K562 (cell line): Measurements from ENCODE around the gene RHBDF2. TPM values are rescaled to one million over a fixed set of nuclear protein-coding genes. Genes with fewer than 3 reads are reported as not detected.

ENCODE experiments used
- CREB1 ChIP-seq, 2 experiments: sonication (generic) in 1 of 2; formaldehyde crosslinking in 1 of 2; IDR thresholded peaks; 2 replicates each; pipeline versions ENCODE4 v1.6.1 to v1.8.0; 2012 to 2022; ENCODE audit warnings: inconsistent platforms in 1 of 2, mild to moderate bottlenecking in 1 of 2, missing genetic modification reagents in 1 of 2, moderate library complexity in 1 of 2
- ESRRB ChIP-seq: fragments of 250-450 bp; sonication (Bioruptor Pico); IDR thresholded peaks from 2 replicates; pipeline ENCODE4 v1.5.0; 2020; ENCODE audit warnings: mild to moderate bottlenecking, moderate library complexity, borderline replicate concordance
- ETS2 ChIP-seq: IDR thresholded peaks from 2 replicates; pipeline ENCODE4 v1.6.1; 2016; ENCODE audit warnings: borderline replicate concordance, missing genetic modification characterization, mild to moderate bottlenecking, moderate library complexity, missing compliant biosample characterization; ENCODE audit not compliant: poor library complexity, severe bottlenecking
- HNRNPUL1 ChIP-seq: fragments of 200-400 bp; formaldehyde crosslinking; IDR thresholded peaks from 2 replicates; pipeline ENCODE4 v1.6.1; 2017; ENCODE audit warnings: low read length
- HOXB6 ChIP-seq: fragments of 250-450 bp; sonication (Bioruptor Pico); IDR thresholded peaks from 2 replicates; pipeline ENCODE4 v1.5.1; 2022; ENCODE audit warnings: mild to moderate bottlenecking, borderline replicate concordance
- MECOM ChIP-seq: fragments of 250-450 bp; sonication (Bioruptor Pico); IDR thresholded peaks from 2 replicates; pipeline ENCODE4 v1.8.0; 2022; ENCODE audit warnings: inconsistent platforms
- MNT ChIP-seq, 2 experiments: fragments of 450-650 bp; conservative IDR thresholded peaks; 2 replicates each; pipeline ENCODE4 v1.6.1; 2017; ENCODE audit warnings: mild to moderate bottlenecking in 2 of 2, moderate library complexity in 2 of 2
- PHB ChIP-seq: fragments of 250-450 bp; sonication (Bioruptor Pico); IDR thresholded peaks from 2 replicates; pipeline ENCODE4 v1.5.0; 2021
- PHF21A ChIP-seq: fragments of 450-650 bp; IDR thresholded peaks from 2 replicates; pipeline ENCODE4 v1.6.1; 2017; ENCODE audit warnings: low read depth, borderline replicate concordance
- POLR2B ChIP-seq: fragments of 450-650 bp; IDR thresholded peaks from 2 replicates; pipeline ENCODE4 v1.6.1; 2018; ENCODE audit warnings: low read depth; ENCODE audit not compliant: partially characterized antibody
- SMAD3 ChIP-seq: fragments of 450-650 bp; formaldehyde crosslinking; conservative IDR thresholded peaks from 2 replicates; pipeline ENCODE4 v1.4.0; 2020; ENCODE audit warnings: mild to moderate bottlenecking
- SNRNP70 ChIP-seq: fragments of 200-400 bp; formaldehyde crosslinking; optimal IDR thresholded peaks from 2 replicates; pipeline ENCODE3; 2017; ENCODE audit warnings: low read depth, low read length
- SREBF2 ChIP-seq: sonication (generic); formaldehyde crosslinking; IDR thresholded peaks from 2 replicates; pipeline ENCODE4 v1.4.0; 2020; ENCODE audit warnings: mild to moderate bottlenecking, missing genetic modification reagents
- SRF ChIP-seq, 2 experiments: fragments of 250-450, 450-650 bp in 1 of 2; sonication (Bioruptor Pico) in 1 of 2; sonication (generic) in 1 of 2; formaldehyde crosslinking; IDR thresholded peaks; 2 replicates each; pipeline versions ENCODE4 v1.5.0 to v1.5.1; 2020 to 2022; ENCODE audit warnings: mild to moderate bottlenecking in 1 of 2, missing genetic modification reagents in 1 of 2
- TEAD4 ChIP-seq, 2 experiments: sonication (generic) in 1 of 2; formaldehyde crosslinking in 1 of 2; IDR thresholded peaks; 2 replicates each; pipeline versions ENCODE4 v1.6.1 to v1.8.0; 2012 to 2022; ENCODE audit warnings: borderline replicate concordance in 1 of 2, inconsistent platforms in 1 of 2, low read length in 1 of 2, mild to moderate bottlenecking in 1 of 2, missing genetic modification reagents in 1 of 2
- WHSC1 ChIP-seq: IDR thresholded peaks from one replicate; pipeline ENCODE4 v1.6.1; 2012; ENCODE audit warnings: low read length, control low read depth, inconsistent platforms
- YBX1 ChIP-seq: fragments of 450-650 bp; IDR thresholded peaks from 2 replicates; pipeline ENCODE4 v1.7.1; 2016; ENCODE audit warnings: mild to moderate bottlenecking
- ZNF140 ChIP-seq: fragments of 250-450 bp; sonication (Bioruptor Pico); IDR thresholded peaks from 2 replicates; pipeline ENCODE4 v1.8.0; 2021; ENCODE audit warnings: moderate library complexity, mild to moderate bottlenecking, inconsistent platforms
- ZNF212 ChIP-seq: fragments of 450-650 bp; formaldehyde crosslinking; IDR thresholded peaks from 2 replicates; pipeline ENCODE4 v1.4.0; 2020; ENCODE audit warnings: mild to moderate bottlenecking
- ZNF354B ChIP-seq: fragments of 250-450 bp; sonication (Bioruptor Pico); IDR thresholded peaks from 2 replicates; pipeline ENCODE4 v1.4.0; 2020
- ZNF644 ChIP-seq: fragments of 200-800 bp; sonication (Bioruptor generic); IDR thresholded peaks from 2 replicates; pipeline ENCODE4 v1.6.1; 2016; ENCODE audit warnings: low read depth, missing genetic modification characterization, missing compliant biosample characterization
- ZNF695 ChIP-seq: fragments of 450-650 bp; formaldehyde crosslinking; IDR thresholded peaks from 2 replicates; pipeline ENCODE4 v1.4.0; 2020; ENCODE audit warnings: mild to moderate bottlenecking, moderate library complexity
- polyA plus RNA-seq, 8 experiments: library from polyadenylated mRNA; depleted of rRNA in 4 of 8; stranded (reverse) in 5 of 8; unstranded in 3 of 8; fragments of >200 nt; fragmentation: Nextera tagmentation in 2 of 8; fragmentation: Illumina TruSeq in 1 of 8; extraction: Ambion mirVana in 2 of 8; extraction: Trizol in 1 of 8; gene quantifications; 2 replicates each; pipeline versions ENCODE4 v1.2.1 to v1.2.3, GENCODE V29; 2011 to 2014; ENCODE audit warnings: inconsistent platforms in 1 of 8, missing spikeins in 1 of 8
- total RNA-seq, 7 experiments: library from RNA; depleted of rRNA in 6 of 7; stranded (reverse); fragments of >200 nt in 6 of 7; fragmentation: Illumina TruSeq in 2 of 7; extraction: Trizol in 2 of 7; gene quantifications; 2 replicates each; pipeline versions ENCODE4 v1.2.1 to v1.2.3, GENCODE V29; 2011 to 2021; ENCODE audit warnings: low replicate concordance in 1 of 7
- TF ChIP-seq, protein P1 (sequence below): fragments of 200-800 bp; sonication (Bioruptor generic); IDR thresholded peaks from 2 replicates; pipeline ENCODE4 v1.6.1; 2017; ENCODE audit warnings: missing genetic modification characterization, missing compliant biosample characterization
- TF ChIP-seq, protein P2 (sequence below): sonication (generic); formaldehyde crosslinking; IDR thresholded peaks from 2 replicates; pipeline ENCODE4 v1.9.0; 2022; ENCODE audit warnings: mild to moderate bottlenecking, missing genetic modification reagents
- TF ChIP-seq, protein P3 (sequence below): sonication (generic); formaldehyde crosslinking; IDR thresholded peaks from 2 replicates; pipeline ENCODE4 v1.8.1; 2022; ENCODE audit warnings: missing genetic modification reagents

RHBDF2 gene
- total and polyA plus RNA-seq, 9 of the 15 experiments (the other 6 are each of a cell fraction or from before 2014, with no cell fraction given), result 0.04 to 2.8 (median 1.1) TPM

GRCh38 chr17:76452660-76453430 lies 48.4 kb downstream of the RHBDF2 start, which contains the start of gene UBE2O (continued):
- no peak for TF ChIP-seq ZNF695 (CRISPR knock-in tag)
- TF ChIP-seq POLR2B, result no peak
- TF ChIP-seq ZNF354B (CRISPR knock-in tag), result no peak
- TF ChIP-seq CREB1 (IDR thresholded peaks at IDR 0.05), result peak; percentile 86
- peak; percentile 85 for TF ChIP-seq CREB1 (CRISPR knock-in tag; IDR thresholded peaks at IDR 0.05)
- TF ChIP-seq ZNF644 (tag), result no peak
- no peak for TF ChIP-seq ESRRB (CRISPR knock-in tag)
- TF ChIP-seq MNT (conservative IDR thresholded peaks at IDR 0.05), result 0 out of 4 replicates have a peak, but pooled peaks of 1 of the 2 experiments have one; percentile 32
- TF ChIP-seq MECOM (CRISPR knock-in tag), result no peak
- TF ChIP-seq PHF21A, result no peak
- TF ChIP-seq YBX1, result no peak
- TF ChIP-seq, protein P1, sequence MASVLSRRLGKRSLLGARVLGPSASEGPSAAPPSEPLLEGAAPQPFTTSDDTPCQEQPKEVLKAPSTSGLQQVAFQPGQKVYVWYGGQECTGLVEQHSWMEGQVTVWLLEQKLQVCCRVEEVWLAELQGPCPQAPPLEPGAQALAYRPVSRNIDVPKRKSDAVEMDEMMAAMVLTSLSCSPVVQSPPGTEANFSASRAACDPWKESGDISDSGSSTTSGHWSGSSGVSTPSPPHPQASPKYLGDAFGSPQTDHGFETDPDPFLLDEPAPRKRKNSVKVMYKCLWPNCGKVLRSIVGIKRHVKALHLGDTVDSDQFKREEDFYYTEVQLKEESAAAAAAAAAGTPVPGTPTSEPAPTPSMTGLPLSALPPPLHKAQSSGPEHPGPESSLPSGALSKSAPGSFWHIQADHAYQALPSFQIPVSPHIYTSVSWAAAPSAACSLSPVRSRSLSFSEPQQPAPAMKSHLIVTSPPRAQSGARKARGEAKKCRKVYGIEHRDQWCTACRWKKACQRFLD (CRISPR knock-in tag), result no peak
- TF ChIP-seq, protein P2, sequence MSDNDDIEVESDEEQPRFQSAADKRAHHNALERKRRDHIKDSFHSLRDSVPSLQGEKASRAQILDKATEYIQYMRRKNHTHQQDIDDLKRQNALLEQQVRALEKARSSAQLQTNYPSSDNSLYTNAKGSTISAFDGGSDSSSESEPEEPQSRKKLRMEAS (CRISPR knock-in tag), result peak; percentile 44; the same call in 1 of the 2 replicates
- no peak for TF ChIP-seq SMAD3
- no peak for TF ChIP-seq TEAD4 (IDR thresholded peaks at IDR 0.05; ENCODE audit: low read length)
- no peak for TF ChIP-seq TEAD4 (CRISPR knock-in tag; IDR thresholded peaks at IDR 0.05; ENCODE audit: borderline replicate concordance)
- TF ChIP-seq, protein P3, sequence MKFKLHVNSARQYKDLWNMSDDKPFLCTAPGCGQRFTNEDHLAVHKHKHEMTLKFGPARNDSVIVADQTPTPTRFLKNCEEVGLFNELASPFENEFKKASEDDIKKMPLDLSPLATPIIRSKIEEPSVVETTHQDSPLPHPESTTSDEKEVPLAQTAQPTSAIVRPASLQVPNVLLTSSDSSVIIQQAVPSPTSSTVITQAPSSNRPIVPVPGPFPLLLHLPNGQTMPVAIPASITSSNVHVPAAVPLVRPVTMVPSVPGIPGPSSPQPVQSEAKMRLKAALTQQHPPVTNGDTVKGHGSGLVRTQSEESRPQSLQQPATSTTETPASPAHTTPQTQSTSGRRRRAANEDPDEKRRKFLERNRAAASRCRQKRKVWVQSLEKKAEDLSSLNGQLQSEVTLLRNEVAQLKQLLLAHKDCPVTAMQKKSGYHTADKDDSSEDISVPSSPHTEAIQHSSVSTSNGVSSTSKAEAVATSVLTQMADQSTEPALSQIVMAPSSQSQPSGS (CRISPR knock-in tag), result no peak
- TF ChIP-seq ZNF140 (CRISPR knock-in tag), result no peak
- TF ChIP-seq ZNF212 (CRISPR knock-in tag), result no peak
- TF ChIP-seq SNRNP70, result no peak
- no peak for TF ChIP-seq ETS2 (tag)
- no peak for TF ChIP-seq SRF (CRISPR knock-in tag; IDR thresholded peaks at IDR 0.05)
- TF ChIP-seq HNRNPUL1, result no peak
- TF ChIP-seq HOXB6 (CRISPR knock-in tag), result no peak
- TF ChIP-seq PHB (CRISPR knock-in tag), result no peak
- TF ChIP-seq SREBF2 (CRISPR knock-in tag), result no peak
- no peak for TF ChIP-seq WHSC1
